CD4-positive, alpha-beta T cell treated with Interleukin-4 for 1 hour (primary cell): ENCODE results near the gene TRIM28.
"Not testable (repeated sequence)": the region's sequence is repeated elsewhere in the genome, so short reads cannot be mapped to it uniquely, and the experiment has no call there.

ENCODE experiments used
- DNase-seq, 2 donors: peaks; one replicate each; pipeline ENCODE4 v3.0.0-alpha.2; 2020 to 2022

TRIM28 gene

DNA sequence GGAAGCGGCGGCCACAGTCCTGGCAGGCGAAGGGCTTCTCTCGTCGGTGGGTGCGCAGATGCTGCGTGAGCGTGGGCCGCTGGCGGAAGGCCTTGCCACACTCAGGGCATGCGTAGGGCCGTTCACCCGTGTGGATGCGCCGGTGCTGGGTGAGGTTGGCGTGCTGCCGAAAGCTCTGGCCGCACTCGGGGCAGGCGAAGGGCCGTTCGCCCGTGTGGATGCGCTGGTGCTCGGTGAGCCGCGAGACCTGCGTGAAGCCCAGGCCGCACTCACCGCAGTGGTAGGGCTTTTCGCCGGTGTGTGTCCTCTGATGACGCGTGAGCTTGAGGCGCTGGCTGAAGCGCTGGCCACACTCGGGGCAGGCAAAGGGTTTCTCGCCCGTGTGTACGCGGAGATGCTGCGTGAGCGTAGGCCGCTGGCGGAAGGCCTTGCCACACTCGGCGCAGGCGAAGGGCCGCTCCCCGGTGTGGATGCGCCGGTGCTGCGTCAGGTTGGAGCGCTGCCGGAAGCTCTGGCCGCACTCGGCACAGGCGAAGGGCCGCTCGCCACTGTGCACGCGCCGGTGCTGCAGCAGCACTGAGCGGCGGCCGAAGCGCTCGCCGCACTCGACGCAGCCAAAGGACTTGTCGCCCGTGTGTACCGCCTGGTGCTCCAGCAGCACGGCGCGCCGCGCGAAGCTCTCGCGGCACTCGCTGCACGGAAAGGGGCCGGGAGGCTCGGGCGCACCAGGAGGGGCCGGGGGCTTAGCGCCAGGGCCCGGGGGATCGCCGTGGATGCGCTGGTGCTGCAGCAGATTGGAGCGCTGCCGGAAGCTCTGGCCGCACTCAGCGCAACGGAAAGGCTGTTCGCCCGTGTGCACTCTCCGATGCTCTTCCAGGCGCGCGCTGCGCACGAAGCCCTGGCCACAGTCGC lies 18.5 kb downstream of the TRIM28 start:
- peak; percentile 28 to 37 for DNase-seq

GRCh38 chr19:58563034-58563573 lies 19.2 kb downstream of the TRIM28 start:
- peak in 1 of 2 donors; percentile 38 for DNase-seq

- DNase-seq = no peak
These were observed 20.0 kb downstream of the TRIM28 start for GRCh38 chr19:58563823-58564222.

DNA sequence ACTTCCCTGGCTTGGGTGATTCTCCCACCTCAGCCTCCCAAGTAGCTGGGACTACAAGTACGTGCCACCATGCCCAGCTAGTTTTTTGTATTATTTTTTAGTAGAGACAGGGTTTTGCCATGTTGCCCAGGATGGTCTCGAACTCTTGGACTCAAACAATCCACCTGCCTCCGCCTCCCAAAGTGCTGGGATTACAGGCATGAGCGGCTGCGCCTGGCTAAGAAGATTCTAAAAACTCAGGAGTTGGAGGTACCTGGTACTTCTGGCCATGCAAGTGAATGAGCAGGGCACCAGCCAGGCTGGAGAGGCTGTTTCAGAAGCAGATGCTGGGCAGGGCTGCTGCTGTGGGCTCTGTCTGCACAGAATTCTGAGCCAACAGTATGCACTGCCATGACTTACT lies 23.1 kb downstream of the TRIM28 start:
- DNase-seq = no peak

DNA sequence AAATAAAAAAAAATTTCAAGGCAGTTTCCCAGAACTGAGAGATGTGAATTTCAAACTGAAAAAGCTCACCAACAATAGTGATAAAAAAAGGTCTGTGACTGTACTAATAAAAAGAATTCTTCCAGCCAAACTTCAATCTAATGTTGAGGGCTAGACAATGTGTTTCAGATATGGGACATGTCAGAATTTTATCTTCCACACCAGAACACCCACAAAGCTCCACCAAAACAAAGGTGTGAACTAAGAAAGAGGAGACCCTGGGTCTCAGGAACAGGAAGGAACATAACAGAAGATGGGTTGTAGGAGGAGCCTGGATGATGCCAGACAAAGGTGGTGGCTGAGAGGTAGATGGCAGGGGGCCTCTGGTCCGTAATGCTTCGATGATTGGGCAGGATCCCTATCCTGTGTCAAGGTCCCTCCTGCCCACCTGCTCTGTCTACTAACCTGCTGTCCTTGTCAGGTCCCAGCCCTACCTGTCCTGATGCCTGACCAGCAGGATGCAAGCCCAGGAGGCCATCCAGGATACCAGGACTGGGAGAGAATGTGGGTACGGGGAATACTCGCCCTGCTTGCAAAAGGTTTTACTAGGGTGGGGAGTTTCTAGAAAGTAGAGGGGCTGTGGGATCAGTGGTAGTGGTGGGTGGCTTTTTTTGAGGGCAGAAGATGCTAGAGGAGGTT lies 24.7 kb downstream of the TRIM28 start:
- no peak for DNase-seq

DNA sequence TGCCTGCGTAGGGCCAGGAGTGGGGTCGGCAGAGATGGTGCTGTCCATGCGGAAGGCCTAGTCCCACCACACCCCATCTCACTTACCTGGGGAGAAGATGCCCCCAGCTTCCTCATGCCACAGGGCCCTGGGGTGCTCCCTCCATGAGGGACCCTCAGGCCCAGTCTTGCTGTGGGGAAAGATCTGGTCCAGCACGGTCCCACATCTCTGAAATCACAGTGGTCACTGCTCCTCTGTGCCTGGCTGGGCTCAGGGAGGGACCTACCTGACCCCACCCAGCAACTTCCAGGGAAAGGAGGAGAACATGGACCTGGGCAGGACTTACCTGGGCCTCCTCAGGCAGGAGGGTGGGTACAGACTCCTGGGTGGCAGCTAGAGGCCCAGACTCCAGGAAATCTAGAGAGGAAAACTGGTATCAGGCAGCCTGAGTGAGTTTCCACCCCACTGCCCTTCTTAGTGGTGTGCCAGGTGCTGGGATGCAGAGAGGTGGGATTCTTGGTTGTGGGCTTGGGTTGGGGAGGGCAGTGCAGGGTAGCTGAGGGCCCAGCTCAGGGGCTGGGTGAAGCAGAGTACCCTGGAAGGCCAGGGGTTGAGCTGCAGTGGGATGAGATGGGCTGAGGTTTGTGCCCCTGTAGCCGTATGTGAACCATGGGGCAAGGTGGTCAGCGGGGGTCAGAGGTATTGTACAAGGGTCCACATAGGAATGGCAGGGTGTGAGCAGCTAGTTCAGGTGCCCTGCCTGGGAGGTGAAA lies 25.5 kb downstream of the TRIM28 start:
- no peak for DNase-seq

- DNase-seq = no peak
These were observed 26.2 kb downstream of the TRIM28 start for GRCh38 chr19:58569943-58570670.

GRCh38 chr19:58570770-58571574 lies 27.1 kb downstream of the TRIM28 start:
- DNase-seq = no peak

DNA sequence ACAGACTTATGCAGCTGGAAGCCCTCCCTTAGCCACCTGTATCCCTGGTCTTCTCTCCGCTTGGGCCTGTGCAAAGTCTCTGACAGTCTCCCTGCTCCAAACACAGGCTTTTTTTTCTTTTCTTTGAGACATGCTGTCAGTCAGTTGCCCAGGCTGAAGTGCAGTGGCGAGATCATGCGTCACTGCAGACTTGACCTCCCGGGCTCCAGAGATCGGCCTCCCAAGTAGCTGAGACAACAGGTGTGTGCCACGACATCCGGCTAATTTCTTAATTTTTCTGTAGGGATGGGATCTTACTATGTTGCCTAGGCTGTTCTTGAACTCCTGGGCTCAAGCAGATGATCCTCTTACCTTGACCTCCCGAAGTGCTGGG lies 27.7 kb downstream of the TRIM28 start:
- DNase-seq = no peak

- DNase-seq = no peak
These were observed 28.4 kb downstream of the TRIM28 start for GRCh38 chr19:58572026-58572817.

DNA sequence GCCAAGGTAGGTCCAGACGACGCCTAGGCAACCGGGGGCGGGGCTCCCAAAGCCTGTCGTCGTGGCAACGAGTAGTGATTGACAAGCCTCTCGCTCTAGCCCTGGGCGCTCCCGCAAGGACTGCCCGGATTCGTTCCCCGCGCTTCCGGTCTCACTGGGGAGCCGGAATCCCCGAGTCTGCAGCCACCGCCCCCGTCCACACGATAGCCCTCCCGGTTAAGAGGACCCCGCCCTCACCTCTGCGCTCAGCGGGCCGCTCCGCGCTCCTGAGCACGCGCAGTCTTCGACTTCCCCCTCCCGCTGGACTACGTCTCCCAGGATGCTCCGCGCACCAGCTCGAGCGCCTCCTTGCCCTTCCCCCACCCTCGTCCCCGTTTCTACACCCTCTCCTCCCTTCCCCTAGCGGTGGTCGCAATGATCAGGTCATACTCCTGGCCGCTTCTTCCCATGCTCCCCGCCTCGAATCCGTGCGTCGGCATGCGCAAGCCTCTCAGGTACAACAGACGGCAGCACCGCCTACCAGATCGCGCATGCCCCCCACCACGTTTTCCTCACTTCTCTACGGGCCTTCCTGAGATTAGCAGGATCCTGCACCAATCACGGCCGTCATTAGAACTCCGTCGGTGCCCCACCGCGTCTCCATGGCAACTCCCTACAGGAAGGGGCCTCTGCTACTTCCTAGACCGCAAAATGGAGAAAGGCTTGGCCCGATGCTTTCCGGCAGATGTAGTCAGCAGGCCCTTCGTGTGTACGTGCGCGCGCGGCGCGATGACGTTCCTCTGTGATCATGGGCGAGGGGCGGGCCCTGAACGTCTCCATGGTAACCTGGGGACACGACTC lies 29.2 kb downstream of the TRIM28 start, which contains the start of gene MZF1:
Gene MZF1, minus strand, starts transcription at position 518 of the 840 bp plus-strand sequence. CDS start 1,946 bp downstream, outside the sequence.
- peak; percentile 100 for DNase-seq

- DNase-seq = no peak
These were observed 29.8 kb downstream of the TRIM28 start for GRCh38 chr19:58573658-58574164.

DNA sequence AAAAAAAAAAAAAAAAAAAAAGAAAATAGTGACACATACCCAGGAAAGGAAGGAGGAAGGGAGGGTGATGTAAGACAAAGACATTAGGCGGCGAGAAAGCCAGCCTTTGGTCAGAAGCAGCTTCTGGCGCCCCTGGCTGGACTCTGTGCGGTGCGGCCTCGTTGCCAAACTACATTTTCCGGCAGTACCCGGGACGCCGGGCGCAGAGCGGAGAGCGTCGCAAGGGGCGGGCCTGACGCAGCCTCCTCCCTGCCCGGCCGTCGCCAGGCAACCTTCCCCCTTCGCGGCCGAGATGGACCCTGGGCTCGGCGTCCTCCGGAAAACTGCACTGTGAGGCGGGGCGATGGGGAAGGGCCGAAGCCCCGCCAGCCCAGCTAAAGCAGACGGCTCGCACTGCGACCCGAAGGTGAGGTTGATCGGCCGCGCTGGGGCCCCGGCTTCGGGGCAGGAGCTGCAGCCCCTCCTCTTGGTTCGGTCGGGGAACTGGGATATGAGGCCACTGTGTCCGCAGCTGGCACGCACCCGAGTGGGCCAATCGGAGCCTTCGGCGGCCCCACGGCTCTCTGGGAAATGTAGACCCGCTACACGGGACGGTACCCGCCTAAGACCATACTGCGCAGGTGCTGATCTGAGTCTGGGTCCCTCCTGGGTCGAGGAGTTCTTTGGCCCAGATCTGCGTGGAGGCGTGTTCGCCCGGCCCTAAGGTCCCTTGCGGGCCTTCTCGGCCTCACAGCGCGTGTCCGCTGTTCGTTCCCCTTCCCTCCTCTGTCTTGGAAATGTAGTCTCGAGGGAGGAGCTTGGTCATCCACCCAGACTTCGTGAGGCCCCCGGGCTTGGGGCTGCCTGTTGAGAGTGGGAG lies 31.5 kb downstream of the TRIM28 start:
- peak; percentile 84 to 89 for DNase-seq

GRCh38 chr19:58577581-58577980 lies 33.7 kb downstream of the TRIM28 start:
- DNase-seq = not testable (repeated sequence)

GRCh38 chr19:58578012-58578925 lies 34.4 kb downstream of the TRIM28 start:
- DNase-seq = no peak

DNA sequence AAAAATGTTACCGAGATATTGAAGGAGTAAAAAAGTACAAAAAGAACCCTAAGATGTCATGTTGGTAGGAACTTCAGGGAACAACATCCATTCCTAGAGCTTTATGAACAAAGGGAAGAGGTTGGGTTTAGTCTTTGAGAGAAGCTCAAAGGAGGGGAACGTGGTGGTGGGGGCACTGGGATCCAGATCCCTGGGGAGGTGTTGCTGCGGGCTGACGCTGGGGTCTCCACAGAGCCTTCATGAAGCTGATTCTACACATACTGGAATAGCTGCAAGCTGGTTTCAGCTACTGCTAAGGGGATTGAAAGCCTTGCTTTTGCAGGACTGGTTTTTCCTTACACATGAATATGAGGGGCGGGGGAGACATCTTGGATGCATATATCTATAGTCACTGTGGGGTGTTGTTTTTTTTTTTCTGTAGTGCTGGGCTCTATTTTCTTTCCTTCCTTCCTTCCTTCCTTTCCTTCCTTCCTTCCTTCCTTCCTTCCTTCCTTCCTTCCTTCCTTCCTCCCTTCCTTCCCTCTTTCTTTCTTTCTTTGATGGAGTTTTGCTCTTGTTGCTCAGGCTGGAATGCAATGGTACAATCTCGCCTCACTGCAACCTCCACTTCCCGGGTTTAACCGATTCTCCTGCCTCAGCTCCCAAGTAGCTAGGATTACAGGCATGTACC lies 35.7 kb downstream of the TRIM28 start:
- no peak for DNase-seq
